Upper lobe of left lung (tissue), 4 donors: Measurements from ENCODE around the gene C6orf15.

Source experiments
- CTCF ChIP-seq, 6 experiments: fragments of 450-650 bp in 4 of 6; fragments of 200-600 bp in 2 of 6; sonication (generic) in 2 of 6; IDR thresholded peaks; one replicate each; pipeline ENCODE4 v1.5.1; 2016 to 2019; ENCODE audit warnings: antibody characterized with exemption in 6 of 6
- POLR2A ChIP-seq, 4 donors: fragments of 450-650 bp; IDR thresholded peaks; one replicate each; pipeline ENCODE4 v1.5.1; 2016 to 2017; ENCODE audit warnings: antibody characterized with exemption in 4 of 4, mild to moderate bottlenecking in 2 of 4
- POLR2AphosphoS5 ChIP-seq, 2 donors: sonication (generic); formaldehyde crosslinking; IDR thresholded peaks; one replicate each; pipeline ENCODE4 v1.5.1; 2017; ENCODE audit warnings: antibody characterized with exemption in 2 of 2

- TF ChIP-seq POLR2A (IDR thresholded peaks at IDR 0.05) (no peak), CTCF (IDR thresholded peaks at IDR 0.05) (peak in 3 of 6 experiments; percentile 35 to 70 (median 54)), POLR2AphosphoS5 (IDR thresholded peaks at IDR 0.05) (no peak)
These were observed 41.6 kb downstream of the C6orf15 start for GRCh38 chr6:31070711-31071197.
